Thoracic aorta (tissue), 2 donors: ENCODE data around the gene PEAK3. TPM values are rescaled to one million over a fixed set of nuclear protein-coding genes. Genes with fewer than 3 reads are reported as not detected.

Experiments
- ATAC-seq: fragments of 150-250 bp; one replicate; pipeline ENCODE4 v1.8.0; 2017; ENCODE audit warnings: low read depth; ENCODE audit not compliant: insufficient number of reproducible peaks, low FRiP score
- DNase-seq: peaks from one replicate; pipeline ENCODE4 v3.0.0-alpha.2; 2020; ENCODE audit warnings: low spot score
- H3K27ac ChIP-seq, 2 donors: fragments of 200-600 bp; sonication (generic); 1 replicate in 1 of 2; 2 replicates in 1 of 2; pipeline ENCODE4 v1.5.1; 2016; ENCODE audit warnings: mild to moderate bottlenecking in 2 of 2, moderate library complexity in 2 of 2
- H3K27me3 ChIP-seq: fragments of 200-600 bp; sonication (generic); replicated peaks from 2 replicates; pipeline ENCODE4 v1.6.0; 2016; ENCODE audit warnings: mild to moderate bottlenecking; ENCODE audit not compliant: insufficient read depth
- H3K36me3 ChIP-seq: fragments of 200-600 bp; sonication (generic); one replicate; pipeline ENCODE4 v1.5.1; 2016
- H3K4me1 ChIP-seq, 2 donors: fragments of 200-600 bp; sonication (generic); 1 replicate in 1 of 2; 2 replicates in 1 of 2; pipeline versions ENCODE4 v1.5.1 to v1.6.0; 2016; ENCODE audit warnings: low read depth in 2 of 2, mild to moderate bottlenecking in 1 of 2; ENCODE audit not compliant: control insufficient read depth in 1 of 2
- H3K4me3 ChIP-seq: fragments of 200-600 bp; sonication (generic); 2 replicates; pipeline ENCODE4 v1.5.1; 2016; ENCODE audit warnings: mild to moderate bottlenecking
- H3K9me3 ChIP-seq: fragments of 200-600 bp; sonication (generic); 2 replicates; pipeline ENCODE4 v1.5.1; 2016
- CTCF ChIP-seq: fragments of 200-600 bp; sonication (generic); IDR thresholded peaks from one replicate; pipeline ENCODE4 v1.5.1; 2019; ENCODE audit warnings: antibody characterized with exemption
- total RNA-seq, 2 donors: library from RNA; depleted of rRNA; stranded (reverse); fragments of >200 nt; gene quantifications; one replicate each; pipeline versions ENCODE4 v1.1.0 to v1.2.3, GENCODE V29; 2016

The PEAK3 gene
- total RNA-seq, 2 donors from 2014 or later = 1.2 to 3.0 TPM

DNA sequence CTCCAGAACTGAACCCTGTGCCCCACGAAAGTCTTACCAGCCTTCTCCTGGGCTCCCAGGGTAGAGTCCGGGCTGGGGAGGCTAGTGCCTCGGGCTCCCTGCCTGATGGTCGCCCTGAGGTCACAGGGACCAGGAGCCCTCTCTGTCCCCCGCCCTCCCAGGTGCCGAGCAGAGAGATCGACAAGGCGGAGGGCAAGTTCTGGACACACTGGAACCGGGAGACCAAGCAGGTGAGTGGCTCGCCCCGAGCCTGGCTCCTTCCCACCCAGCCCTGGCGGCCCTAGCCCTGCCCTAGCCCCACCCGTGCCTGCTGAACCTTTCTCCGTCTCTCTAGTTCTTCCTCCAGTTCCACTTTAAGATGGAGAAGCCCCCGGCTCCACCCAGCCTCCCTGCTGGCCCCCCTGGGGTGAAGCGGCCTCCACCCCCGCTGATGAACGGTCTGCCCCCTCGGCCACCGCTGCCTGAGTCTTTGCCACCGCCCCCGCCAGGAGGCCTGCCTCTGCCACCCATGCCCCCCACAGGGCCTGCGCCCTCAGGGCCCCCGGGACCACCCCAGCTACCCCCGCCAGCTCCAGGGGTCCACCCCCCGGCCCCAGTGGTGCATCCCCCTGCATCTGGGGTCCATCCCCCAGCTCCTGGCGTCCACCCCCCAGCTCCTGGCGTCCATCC, 34.4 kb downstream of the PEAK3 start:
- TF ChIP-seq CTCF = no peak
- ATAC-seq = no peak
- Histone ChIP-seq H3K36me3 (peaks cover 54% of the 10 kb centered on the region), H3K4me3 (no peak overlapping the region), H3K9me3 (no peaks in the 10 kb centered on the region), H3K4me1 (peaks cover 15 to 40% of the 10 kb centered on the region in 2 donors), H3K27me3 (peaks cover 13% of the 10 kb centered on the region), H3K27ac (no peak overlapping the region)
- DNase-seq = no peak

GRCh38 chr19:2246801-2247361, 35.1 kb downstream of the PEAK3 start:
- no peaks in the 10 kb centered on the region for H3K9me3 ChIP-seq
- ATAC-seq (no peak), DNase-seq (no peak)
- H3K36me3 ChIP-seq = peaks cover 54% of the 10 kb centered on the region
- no peak overlapping the region for H3K27ac ChIP-seq
- peaks cover 17 to 40% of the 10 kb centered on the region in 2 donors for H3K4me1 ChIP-seq
- no peak overlapping the region for H3K4me3 ChIP-seq
- no peak for TF ChIP-seq CTCF
- H3K27me3 ChIP-seq = peaks cover 7% of the 10 kb centered on the region

- no peak for TF ChIP-seq CTCF
- peaks cover 54% of the 10 kb centered on the region for H3K36me3 ChIP-seq
Measured at GRCh38 chr19:2246014-2246620, 35.9 kb downstream of the PEAK3 start.

GRCh38 chr19:2245273-2245672, 36.7 kb downstream of the PEAK3 start:
- no peak for TF ChIP-seq CTCF
- peaks cover 23 to 40% of the 10 kb centered on the region in 2 donors for H3K4me1 ChIP-seq
- DNase-seq (no peak), ATAC-seq (no peak)
- H3K36me3 ChIP-seq = peaks cover 54% of the 10 kb centered on the region
- H3K4me3 ChIP-seq = no peak overlapping the region
- H3K27me3 ChIP-seq = peaks cover 4% of the 10 kb centered on the region
- no peak overlapping the region for H3K27ac ChIP-seq
- H3K9me3 ChIP-seq = no peaks in the 10 kb centered on the region

More at GRCh38 chr19:2246014-2246620, 35.9 kb downstream of the PEAK3 start:
- peaks cover 20 to 40% of the 10 kb centered on the region in 2 donors for H3K4me1 ChIP-seq
- ATAC-seq (no peak), DNase-seq (no peak)
- no peaks in the 10 kb centered on the region for H3K9me3 ChIP-seq
- no peak overlapping the region for H3K27ac ChIP-seq
- H3K27me3 ChIP-seq = peaks cover 7% of the 10 kb centered on the region
- H3K4me3 ChIP-seq = no peak overlapping the region

- ATAC-seq (no peak), DNase-seq (no peak)
- Histone ChIP-seq H3K27me3 (no peaks in the 10 kb centered on the region), H3K27ac (no peak overlapping the region), H3K4me1 (peaks cover 27 to 43% of the 10 kb centered on the region in 2 donors), H3K4me3 (no peak overlapping the region), H3K9me3 (no peaks in the 10 kb centered on the region), H3K36me3 (peaks cover 54% of the 10 kb centered on the region)
- no peak for TF ChIP-seq CTCF
Measured at GRCh38 chr19:2244486-2244885, 37.5 kb downstream of the PEAK3 start.
